Fibroblast of villous mesenchyme (primary cell): ENCODE measurements around the gene HAUS3. TPM values are rescaled to one million over a fixed set of nuclear protein-coding genes. Genes with fewer than 3 reads are reported as not detected.
A peak's percentile ranks its signal among the peaks of the same experiment; 100 is the strongest.

Experiments
- DNase-seq: peaks from one replicate; pipeline ENCODE4 v3.0.0-alpha.2; 2010; ENCODE audit warnings: low read depth
- H3K4me3 ChIP-seq: 2 replicates; pipeline ENCODE4 v1.5.1; 2011; ENCODE audit warnings: low read depth, mild to moderate bottlenecking, low read length
- CTCF ChIP-seq: IDR thresholded peaks from 2 replicates; pipeline ENCODE4 v1.5.1; 2012; ENCODE audit warnings: low read depth, mild to moderate bottlenecking, low read length; ENCODE audit not compliant: insufficient read depth
- total RNA-seq: library from RNA; depleted of rRNA; stranded (reverse); fragments of >200 nt; gene quantifications from 2 replicates; pipeline ENCODE4 v1.2.3, GENCODE V29; 2012

HAUS3 gene
- 8.7 and 9.1 TPM in 2 replicates for total RNA-seq

- TF ChIP-seq CTCF = no peak
- H3K4me3 ChIP-seq = peak within 1 kb of the TSS; percentile 96
- DNase-seq = peak; percentile 98
Measured at GRCh38 chr4:2241410-2242353, at the start of gene HAUS3, which contains the start of gene POLN. HAUS3 (minus strand) TSS chr4:2242121; CDS start chr4:2240946, 1,175 bp downstream. POLN (minus strand) TSS chr4:2242121; CDS start chr4:2229231, 12,890 bp downstream.

GRCh38 chr4:2290974-2291704, 49.2 kb upstream of the HAUS3 start:
- H3K4me3 ChIP-seq = no peak overlapping the region
- no peak for TF ChIP-seq CTCF
- DNase-seq = no peak

- H3K4me3 ChIP-seq = no peak overlapping the region
- DNase-seq = no peak
- no peak for TF ChIP-seq CTCF
Measured at GRCh38 chr4:2290488-2290887, 48.6 kb upstream of the HAUS3 start.

- no peak for DNase-seq
Measured at GRCh38 chr4:2289955-2290333, 48.0 kb upstream of the HAUS3 start.

GRCh38 chr4:2289311-2289954, 47.5 kb upstream of the HAUS3 start:
- DNase-seq = no peak
- TF ChIP-seq CTCF = no peak
- H3K4me3 ChIP-seq = no peak overlapping the region

More at GRCh38 chr4:2289955-2290333, 48.0 kb upstream of the HAUS3 start:
- no peak overlapping the region for H3K4me3 ChIP-seq
- TF ChIP-seq CTCF = no peak

- DNase-seq = no peak
- no peak for TF ChIP-seq CTCF
- no peak overlapping the region for H3K4me3 ChIP-seq
Measured at GRCh38 chr4:2288051-2288541, 46.2 kb upstream of the HAUS3 start.
